ENCODE measurements around the gene SOX6. TPM values are rescaled to one million over a fixed set of nuclear protein-coding genes. Genes with fewer than 3 reads are reported as not detected.
"Not testable (repeated sequence)": the region's sequence is repeated elsewhere in the genome, so short reads cannot be mapped to it uniquely, and the experiment has no call there.

SOX6 gene
- total and polyA plus RNA-seq, 9 donors, result 10.9 to 26.5 (median 17.9) TPM

DNA sequence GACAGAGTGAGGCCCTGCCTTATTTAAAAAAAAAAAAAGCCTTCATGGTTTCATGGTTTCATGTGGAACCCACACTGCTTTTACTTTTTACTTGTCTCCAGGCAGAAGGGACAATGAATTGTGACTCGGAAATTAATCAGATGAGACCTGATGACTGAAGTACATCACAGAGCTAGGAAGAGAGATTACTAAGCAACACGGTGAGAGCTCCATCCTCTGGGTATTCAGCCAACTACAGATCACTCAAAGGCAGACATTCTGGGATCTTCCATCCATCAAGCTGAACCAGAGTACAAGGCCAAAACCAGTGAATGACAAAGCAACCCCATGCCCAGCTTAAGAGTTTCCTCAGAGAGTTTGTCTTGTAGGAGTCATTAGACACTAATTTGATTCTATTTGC, 433.2 kb downstream of the SOX6 start:
- WGBS (ENCODE audit: insufficient coverage), result no CpG with 5 or more reads among the region's 2 CpGs
- Histone ChIP-seq H3K4me3 (ENCODE audit: low read length) (no peak overlapping the region), H3K36me3 (ENCODE audit: control insufficient read depth, insufficient read depth, low read length) (no peaks in the 10 kb centered on the region), H3K27ac (ENCODE audit: low read length) (no peak overlapping the region), H3K4me1 (ENCODE audit: control insufficient read depth, insufficient read depth, low read length) (no peaks in the 10 kb centered on the region), H3K27me3 (ENCODE audit: control insufficient read depth, insufficient read depth, low read length) (no peaks in the 10 kb centered on the region), H3K9me3 (replicated peaks; ENCODE audit: control insufficient read depth, low read depth, low read length) (no peaks in the 10 kb centered on the region)
- DNase-seq, result no peak

- not testable (repeated sequence) for H3K4me3 ChIP-seq (ENCODE audit: low read length); H3K27me3 ChIP-seq (ENCODE audit: control insufficient read depth, insufficient read depth, low read length); H3K27ac ChIP-seq (ENCODE audit: low read length); H3K4me1 ChIP-seq (ENCODE audit: control insufficient read depth, insufficient read depth, low read length); H3K9me3 ChIP-seq (replicated peaks; ENCODE audit: control insufficient read depth, low read depth, low read length); DNase-seq; H3K36me3 ChIP-seq (ENCODE audit: control insufficient read depth, insufficient read depth, low read length)
- 90% methylated on average over 2 of the region's 6 CpGs for WGBS (ENCODE audit: insufficient coverage)
These were observed 433.6 kb downstream of the SOX6 start for GRCh38 chr11:15922745-15923144.

DNA sequence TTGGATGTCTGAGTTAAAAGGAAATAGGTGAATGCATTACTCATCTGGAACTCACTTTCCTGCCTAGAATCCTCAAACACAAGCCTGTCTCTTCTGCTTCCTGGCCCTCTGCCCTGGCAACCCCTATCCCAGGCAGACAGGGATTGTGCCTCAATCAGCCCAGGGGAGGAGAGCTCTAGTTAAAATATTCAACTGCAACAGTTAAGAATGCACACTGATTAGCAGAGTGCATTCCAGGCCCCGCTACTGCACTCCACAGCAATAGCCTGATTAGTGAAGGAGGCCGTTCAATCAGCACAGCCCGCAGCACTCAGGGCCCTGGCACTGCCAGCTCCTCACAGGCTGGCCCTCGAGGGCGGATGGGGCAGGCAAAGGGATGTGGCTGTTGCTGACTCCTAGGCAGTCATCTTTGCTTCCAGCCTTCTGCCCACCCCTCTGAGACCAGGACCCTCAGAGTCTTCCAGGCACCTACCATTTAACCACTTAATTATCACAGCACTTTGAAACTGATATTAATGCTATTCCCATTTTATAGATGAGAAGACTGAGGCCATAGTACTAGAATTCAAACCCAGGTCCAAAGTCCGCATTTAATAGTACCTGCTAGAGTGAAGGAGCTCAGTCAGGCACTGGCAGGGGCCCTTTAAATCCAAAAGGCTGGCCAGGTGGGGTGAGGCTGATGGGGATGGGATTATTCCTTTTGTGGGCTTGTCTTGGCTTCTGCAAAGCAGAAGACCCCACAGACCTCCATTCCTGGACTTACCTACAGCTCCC, 435.3 kb downstream of the SOX6 start:
- WGBS (ENCODE audit: insufficient coverage), result 67% methylated on average over 6 of the region's 6 CpGs
- no peak overlapping the region for H3K27ac ChIP-seq (ENCODE audit: low read length)

GRCh38 chr11:15918674-15919073, 437.7 kb downstream of the SOX6 start:
- 40% methylated on average over 1 of the region's 1 CpG for WGBS (ENCODE audit: insufficient coverage)

More for the DNA sequence above, 435.3 kb downstream of the SOX6 start:
- Histone ChIP-seq H3K9me3 (replicated peaks; ENCODE audit: control insufficient read depth, low read depth, low read length) (no peaks in the 10 kb centered on the region), H3K4me1 (ENCODE audit: control insufficient read depth, insufficient read depth, low read length) (no peaks in the 10 kb centered on the region), H3K27me3 (ENCODE audit: control insufficient read depth, insufficient read depth, low read length) (no peaks in the 10 kb centered on the region), H3K4me3 (ENCODE audit: low read length) (no peak overlapping the region), H3K36me3 (ENCODE audit: control insufficient read depth, insufficient read depth, low read length) (no peaks in the 10 kb centered on the region)
- peak; percentile 33 for DNase-seq

GRCh38 chr11:15918212-15918611, 438.1 kb downstream of the SOX6 start:
- Histone ChIP-seq H3K9me3 (replicated peaks; ENCODE audit: control insufficient read depth, low read depth, low read length) (no peaks in the 10 kb centered on the region), H3K4me1 (ENCODE audit: control insufficient read depth, insufficient read depth, low read length) (peaks cover 1% of the 10 kb centered on the region), H3K4me3 (ENCODE audit: low read length) (no peak overlapping the region), H3K27me3 (ENCODE audit: control insufficient read depth, insufficient read depth, low read length) (no peaks in the 10 kb centered on the region), H3K27ac (ENCODE audit: low read length) (no peak overlapping the region), H3K36me3 (ENCODE audit: control insufficient read depth, insufficient read depth, low read length) (no peaks in the 10 kb centered on the region)
- DNase-seq, result no peak
- 61% methylated on average over 2 of the region's 2 CpGs for WGBS (ENCODE audit: insufficient coverage)

More at GRCh38 chr11:15918674-15919073, 437.7 kb downstream of the SOX6 start:
- H3K9me3 ChIP-seq (replicated peaks; ENCODE audit: control insufficient read depth, low read depth, low read length), result no peaks in the 10 kb centered on the region
- H3K4me3 ChIP-seq (ENCODE audit: low read length), result no peak overlapping the region
- no peaks in the 10 kb centered on the region for H3K36me3 ChIP-seq (ENCODE audit: control insufficient read depth, insufficient read depth, low read length)
- no peak overlapping the region for H3K27ac ChIP-seq (ENCODE audit: low read length)
- H3K4me1 ChIP-seq (ENCODE audit: control insufficient read depth, insufficient read depth, low read length), result no peaks in the 10 kb centered on the region
- no peaks in the 10 kb centered on the region for H3K27me3 ChIP-seq (ENCODE audit: control insufficient read depth, insufficient read depth, low read length)
- no peak for DNase-seq

Measured in muscle of leg (tissue), 11 donors.